Small intestine (tissue), 7 donors: Measurements from ENCODE around the gene PARM1. TPM values are rescaled to one million over a fixed set of nuclear protein-coding genes. Genes with fewer than 3 reads are reported as not detected.

Experiments used
- DNase-seq, 2 donors: peaks; one replicate each; pipeline versions ENCODE4 v3.0.0 to v3.0.0-alpha.2; 2013
- FAIRE-seq: peaks from 2 replicates; lab custom pipeline; 2012; peaks lifted over from hg19 to GRCh38; lab: Jason Lieb, UNC
- H3K27ac ChIP-seq, 3 donors: one replicate each; pipeline ENCODE4 v1.5.1; 2013; ENCODE audit warnings: low read length in 2 of 3, mild to moderate bottlenecking in 2 of 3, control low read depth in 1 of 3, inconsistent platforms in 1 of 3, low read depth in 1 of 3, moderate library complexity in 1 of 3
- H3K27me3 ChIP-seq, 3 donors: one replicate each; pipeline ENCODE4 v1.6.1; 2013; ENCODE audit warnings: low read length in 3 of 3, inconsistent platforms in 1 of 3; ENCODE audit not compliant: control insufficient read depth in 3 of 3, insufficient read depth in 3 of 3
- H3K36me3 ChIP-seq, 3 donors: one replicate each; pipeline ENCODE4 v1.6.1; 2013; ENCODE audit warnings: low read length in 3 of 3, inconsistent platforms in 1 of 3, low read depth in 1 of 3, mild to moderate bottlenecking in 1 of 3, moderate library complexity in 1 of 3; ENCODE audit not compliant: control insufficient read depth in 3 of 3, insufficient read depth in 2 of 3
- H3K4me1 ChIP-seq, 3 donors: one replicate each; pipeline ENCODE4 v1.6.1; 2013; ENCODE audit warnings: low read length in 2 of 3, inconsistent platforms in 1 of 3, low read depth in 1 of 3, mild to moderate bottlenecking in 1 of 3, moderate library complexity in 1 of 3; ENCODE audit not compliant: control insufficient read depth in 3 of 3, insufficient read depth in 2 of 3
- H3K4me3 ChIP-seq, 3 donors: one replicate each; pipeline ENCODE4 v1.5.1; 2013; ENCODE audit warnings: low read length in 3 of 3, control low read depth in 1 of 3, inconsistent platforms in 1 of 3, low read depth in 1 of 3, mild to moderate bottlenecking in 1 of 3, moderate library complexity in 1 of 3
- H3K9me3 ChIP-seq, 2 donors: one replicate each; pipeline ENCODE4 v1.6.1; 2013; ENCODE audit warnings: low read depth in 1 of 2, low read length in 1 of 2; ENCODE audit not compliant: control insufficient read depth in 2 of 2, insufficient read depth in 1 of 2
- WGBS, 3 donors: extraction: QIAGEN DNeasy Blood & Tissue Kit; methylation state at CpG; one replicate each; pipeline ENCODE4 v1.1.7; 2013; 5-methylcytosine and 5-hydroxymethylcytosine counted together
- polyA plus RNA-seq, 4 donors: library from polyadenylated mRNA; stranded (reverse) in 3 of 4; unstranded in 1 of 4; fragments of 200-250 nt in 3 of 4; fragments of 120-200 nt in 1 of 4; gene quantifications; one replicate each; pipeline versions ENCODE4 v1.2.1 to v1.2.3, GENCODE V29; 2013
- donor health status: healthy with polysubstance abuse.
- donor health status: control.
- donor health status: control.
- donor health status: Bipolar disorder and iron deficiency.
- donor health status: healthy.

Gene PARM1
- polyA plus RNA-seq, 4 donors = under 0.01 to 80.9 (median 7.4) TPM

DNA sequence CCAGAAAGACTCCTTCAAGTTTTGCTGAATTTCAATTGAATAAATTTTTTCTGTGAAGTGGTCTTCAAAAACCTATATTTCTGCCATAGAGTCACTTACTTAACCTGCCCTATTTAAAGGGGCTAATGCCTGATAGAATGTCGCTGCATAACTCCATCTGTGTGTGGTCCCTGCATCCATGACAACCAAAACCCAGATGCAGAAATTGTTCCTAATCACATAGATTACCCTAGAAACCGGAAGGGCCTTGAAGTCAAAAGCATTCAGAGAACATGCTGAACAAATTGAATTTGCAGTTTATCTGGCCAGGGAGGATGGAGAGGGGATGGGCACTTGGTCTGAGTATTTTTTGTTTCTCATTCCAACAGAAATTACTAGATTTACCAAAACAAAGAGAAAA lies 1.5 kb upstream of the PARM1 start:
- FAIRE-seq (no peak), DNase-seq (no peak)
- Histone ChIP-seq H3K27me3 (peaks cover 0 to 20% (median 9%) of the 10 kb centered on the region in 3 donors), H3K9me3 (no peaks in the 10 kb centered on the region), H3K27ac (no peak overlapping the region), H3K4me3 (no peak overlapping the region), H3K36me3 (no peaks in the 10 kb centered on the region), H3K4me1 (peaks cover 0 to 6% (median 0%) of the 10 kb centered on the region in 3 donors)
- 75 to 85% (median 76%) methylated on average over 2 of the region's 2 CpGs for WGBS, 3 donors

DNA sequence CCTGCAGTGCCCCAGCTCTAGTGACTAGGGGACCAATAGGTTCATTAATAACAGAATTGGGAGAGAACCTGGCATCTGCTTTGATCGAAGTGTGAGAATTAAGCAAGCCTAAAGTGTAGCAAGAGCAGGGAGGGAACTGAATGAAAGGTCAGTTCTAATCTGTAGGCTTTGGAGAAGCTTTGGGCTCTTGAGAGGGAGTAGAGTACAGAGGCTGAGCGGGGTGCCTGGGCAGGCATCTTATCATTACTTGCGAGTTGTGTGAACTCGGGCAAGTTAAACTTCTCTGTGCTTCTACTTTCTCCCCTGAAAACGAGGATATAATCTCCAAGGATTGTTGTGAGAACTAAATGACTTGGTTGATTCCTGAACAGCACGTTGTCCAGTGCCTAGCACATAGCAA lies 906 bp upstream of the PARM1 start:
- Histone ChIP-seq H3K36me3 (no peaks in the 10 kb centered on the region), H3K9me3 (no peaks in the 10 kb centered on the region), H3K27ac (no peak overlapping the region), H3K4me1 (peaks cover 0 to 6% (median 0%) of the 10 kb centered on the region in 3 donors), H3K27me3 (peaks cover 0 to 20% (median 9%) of the 10 kb centered on the region in 3 donors), H3K4me3 (no peak overlapping the region)
- no peak for FAIRE-seq
- no peak for DNase-seq
- WGBS, 3 donors = 54 to 75% (median 63%) methylated on average over 6 of the region's 6 CpGs

DNA sequence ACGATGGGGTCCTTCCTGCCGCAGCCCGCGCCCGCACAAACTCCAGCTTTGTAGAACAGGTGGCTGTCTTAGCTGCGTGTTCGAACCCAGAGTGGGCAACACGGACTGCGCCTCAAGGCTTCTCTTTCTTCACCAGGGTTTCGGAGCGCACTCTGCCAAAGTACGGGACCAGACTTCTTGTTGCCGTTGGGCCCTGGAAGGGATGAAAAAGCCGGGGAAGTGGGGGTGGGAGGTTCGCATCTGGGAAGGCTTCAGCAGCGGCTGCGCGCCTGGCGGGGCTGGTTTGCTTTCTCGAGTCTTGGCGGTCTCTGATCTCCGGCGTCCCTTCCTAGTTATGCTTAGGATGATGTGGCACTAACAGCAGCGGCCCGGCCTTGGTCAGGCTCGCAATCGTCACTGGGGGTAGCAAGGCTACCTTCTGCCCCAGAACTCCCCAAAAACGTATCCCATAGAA lies 673 bp downstream of the PARM1 start:
- H3K27me3 ChIP-seq = peaks cover 0 to 20% (median 9%) of the 10 kb centered on the region in 3 donors
- peak overlapping the region in 2 of 3 donors; percentile 65 to 76 for H3K27ac ChIP-seq
- no peak for DNase-seq
- H3K9me3 ChIP-seq = no peaks in the 10 kb centered on the region
- H3K36me3 ChIP-seq = no peaks in the 10 kb centered on the region
- H3K4me3 ChIP-seq = peak overlapping the region; percentile 34 to 78 (median 60)
- H3K4me1 ChIP-seq = peaks cover 0 to 6% (median 0%) of the 10 kb centered on the region in 3 donors
- WGBS, 3 donors = 2% methylated on average over 28 of the region's 28 CpGs
- no peak for FAIRE-seq

DNA sequence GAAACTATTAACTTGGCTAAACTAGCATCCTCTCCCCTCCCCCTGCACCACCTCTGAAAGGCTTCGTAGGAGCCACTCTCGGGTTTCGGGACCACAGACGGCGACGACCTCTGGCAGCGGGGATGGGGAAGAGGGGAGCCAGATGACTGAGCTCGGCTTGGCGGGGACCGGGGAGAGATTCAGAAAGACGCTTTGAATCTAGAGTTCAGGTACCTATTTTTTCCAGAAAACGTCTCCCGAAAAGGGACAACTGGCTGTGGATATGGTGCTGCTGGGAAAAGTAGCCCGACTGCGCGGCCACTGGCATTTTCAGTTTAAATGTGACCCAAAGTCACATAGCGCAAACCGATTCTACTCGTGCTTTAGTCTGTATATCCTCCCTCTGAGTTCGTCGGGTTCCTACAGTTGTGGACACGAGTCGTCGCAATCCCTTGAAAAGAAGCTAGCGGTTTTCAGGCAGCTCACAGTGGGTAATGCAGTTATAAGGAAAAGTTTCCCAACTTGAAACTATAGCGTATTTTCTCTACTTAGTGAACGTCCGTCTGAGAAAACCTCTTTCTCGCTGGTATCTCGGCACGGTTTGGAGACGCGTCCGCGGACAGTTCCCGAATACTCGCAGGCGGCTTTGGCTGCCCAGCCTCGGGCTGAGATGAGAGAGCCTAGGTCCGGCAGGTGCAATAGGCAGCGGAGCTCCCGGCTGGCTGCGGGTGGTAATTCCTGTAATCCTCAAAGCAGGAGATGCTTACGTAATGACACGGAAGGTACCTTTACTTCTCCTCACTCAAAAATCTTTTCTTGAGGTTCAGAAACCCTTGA lies 1.3 kb downstream of the PARM1 start:
- H3K27ac ChIP-seq = peak overlapping the region in 2 of 3 donors; percentile 23 to 76
- WGBS, 3 donors = 2 to 5% (median 3%) methylated on average over 45 of the region's 45 CpGs
- H3K4me3 ChIP-seq = peak overlapping the region; percentile 17 to 78 (median 60)
- peaks cover 0 to 6% (median 0%) of the 10 kb centered on the region in 3 donors for H3K4me1 ChIP-seq
- H3K9me3 ChIP-seq = no peaks in the 10 kb centered on the region
- no peaks in the 10 kb centered on the region for H3K36me3 ChIP-seq
- no peak for FAIRE-seq
- DNase-seq = peak in 1 of 2 donors; percentile 68
- H3K27me3 ChIP-seq = peaks cover 0 to 20% (median 9%) of the 10 kb centered on the region in 3 donors

DNA sequence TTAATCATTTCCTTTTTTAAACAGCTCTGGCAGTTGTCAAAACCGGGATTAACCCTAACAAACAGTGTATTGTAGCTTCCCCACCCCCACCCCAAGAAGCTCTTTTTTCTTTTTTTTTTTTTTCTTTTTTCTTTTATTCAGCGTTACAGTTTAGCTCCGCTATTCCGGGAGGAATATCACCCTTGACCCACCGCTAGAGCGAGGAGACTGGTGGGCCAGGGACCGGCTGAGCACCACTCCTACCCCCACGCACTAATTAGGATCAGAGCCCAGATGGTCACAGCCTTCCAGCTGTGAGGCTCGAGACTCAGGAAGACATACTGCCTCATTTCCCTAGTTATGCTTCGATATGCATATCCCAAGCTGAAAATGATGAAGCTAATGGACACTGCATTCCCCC lies 2.0 kb downstream of the PARM1 start:
- Histone ChIP-seq H3K27me3 (peaks cover 0 to 20% (median 9%) of the 10 kb centered on the region in 3 donors), H3K27ac (no peak overlapping the region), H3K36me3 (no peaks in the 10 kb centered on the region), H3K9me3 (no peaks in the 10 kb centered on the region), H3K4me1 (peaks cover 0 to 6% (median 0%) of the 10 kb centered on the region in 3 donors), H3K4me3 (peak overlapping the region in 1 of 3 donors; percentile 78)
- DNase-seq (no peak), FAIRE-seq (no peak)
- WGBS, 3 donors = 21 to 48% (median 38%) methylated on average over 10 of the region's 10 CpGs

DNA sequence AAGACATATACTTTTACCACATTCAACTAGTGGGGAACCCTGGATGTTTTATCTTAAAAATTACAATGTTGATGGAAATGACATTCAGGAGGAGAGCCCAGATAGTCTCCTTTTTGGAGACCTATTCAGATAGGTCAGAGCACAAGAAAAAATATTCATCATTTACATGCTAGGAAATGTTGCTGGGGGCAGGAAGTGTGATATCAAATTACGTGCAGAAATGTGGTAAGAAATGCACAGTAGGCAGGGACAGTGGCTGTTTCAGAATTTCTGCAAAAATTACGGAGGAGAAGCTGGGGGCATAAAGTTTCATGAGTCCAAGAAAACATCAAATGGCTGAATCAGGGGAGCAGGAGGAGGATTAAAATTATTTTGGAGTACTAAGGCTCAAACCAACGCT lies 8.2 kb downstream of the PARM1 start:
- Histone ChIP-seq H3K36me3 (no peaks in the 10 kb centered on the region), H3K27me3 (no peaks in the 10 kb centered on the region), H3K27ac (no peak overlapping the region), H3K4me1 (no peaks in the 10 kb centered on the region), H3K4me3 (no peak overlapping the region), H3K9me3 (no peaks in the 10 kb centered on the region)
- no peak for FAIRE-seq
- no peak for DNase-seq
- 52 to 70% (median 64%) methylated on average over 3 of the region's 3 CpGs for WGBS, 3 donors

DNA sequence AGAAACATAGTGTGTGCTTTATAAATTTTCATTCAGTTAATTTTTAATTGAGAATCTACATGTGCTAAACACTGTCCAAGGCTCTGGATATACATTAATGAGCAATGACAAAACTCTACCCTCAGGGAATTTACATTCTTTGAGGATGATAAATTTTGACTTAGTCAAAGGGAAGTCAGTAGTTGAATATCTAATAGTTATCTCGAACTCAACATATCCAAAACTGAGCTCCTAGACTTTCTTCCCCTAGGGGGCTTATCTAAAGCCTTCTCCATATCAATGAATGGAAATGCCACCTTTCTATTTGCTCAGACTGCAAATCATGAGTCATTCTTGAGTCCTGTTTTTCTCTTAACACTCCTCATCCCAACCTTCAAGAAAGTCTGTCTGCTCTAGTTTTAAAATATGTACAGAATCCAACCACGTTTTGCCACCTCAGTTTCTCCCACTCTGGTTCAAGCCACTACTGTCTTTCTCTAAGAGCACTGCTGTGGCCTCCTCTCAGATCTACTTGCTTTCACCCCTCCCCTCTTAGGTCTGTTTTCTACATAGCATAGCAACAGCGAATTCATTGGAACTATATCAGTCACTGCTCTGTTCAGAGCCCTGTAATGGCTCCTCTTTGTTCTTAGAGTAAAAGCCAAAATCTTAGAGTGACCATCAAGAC lies 9.5 kb downstream of the PARM1 start:
- Histone ChIP-seq H3K9me3 (no peaks in the 10 kb centered on the region), H3K27ac (no peak overlapping the region), H3K27me3 (no peaks in the 10 kb centered on the region), H3K36me3 (no peaks in the 10 kb centered on the region), H3K4me3 (no peak overlapping the region), H3K4me1 (no peaks in the 10 kb centered on the region)
- DNase-seq (no peak), FAIRE-seq (no peak)
- 64 to 75% (median 67%) methylated on average over 3 of the region's 3 CpGs for WGBS, 3 donors

DNA sequence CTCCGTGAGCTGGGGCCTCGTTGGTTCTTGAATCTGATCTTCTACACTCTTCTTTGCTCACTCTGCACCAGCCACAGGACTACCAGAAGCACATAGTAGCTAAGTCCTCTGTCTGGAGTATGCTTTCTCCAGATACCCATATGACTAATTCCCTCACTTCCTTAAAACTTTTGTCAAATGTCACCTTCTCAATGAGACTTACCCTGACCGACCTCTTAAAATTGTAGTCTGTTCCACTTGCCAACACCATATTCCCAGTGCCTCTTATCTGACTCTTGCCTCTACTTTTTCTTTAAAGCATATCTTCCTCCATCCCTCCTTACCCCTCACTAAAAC lies 10.0 kb downstream of the PARM1 start:
- Histone ChIP-seq H3K27me3 (no peaks in the 10 kb centered on the region), H3K36me3 (no peaks in the 10 kb centered on the region), H3K27ac (no peak overlapping the region), H3K4me3 (no peak overlapping the region), H3K9me3 (no peaks in the 10 kb centered on the region), H3K4me1 (peaks cover 0 to 4% (median 0%) of the 10 kb centered on the region in 3 donors)
- DNase-seq (no peak), FAIRE-seq (no peak)
- WGBS, 3 donors = 77 to 88% (median 78%) methylated on average over 3 of the region's 3 CpGs
